Uterus (tissue), 2 donors: ENCODE data around the gene OR2M5.

Experiments
- CTCF ChIP-seq, 4 experiments: fragments of 200-600 bp in 2 of 4; fragments of 450-650 bp in 2 of 4; sonication (generic) in 2 of 4; IDR thresholded peaks; one replicate each; pipeline ENCODE4 v1.5.1; 2016 to 2019; ENCODE audit warnings: antibody characterized with exemption in 4 of 4, mild to moderate bottlenecking in 2 of 4, moderate library complexity in 1 of 4
- POLR2A ChIP-seq, 2 donors: fragments of 450-650 bp; IDR thresholded peaks; one replicate each; pipeline ENCODE4 v1.6.1; 2016; ENCODE audit warnings: antibody characterized with exemption in 2 of 2, mild to moderate bottlenecking in 1 of 2, moderate library complexity in 1 of 2

- TF ChIP-seq CTCF (IDR thresholded peaks at IDR 0.05) (no peak), POLR2A (IDR thresholded peaks at IDR 0.05) (no peak)
These were observed 20.2 kb downstream of the OR2M5 start for GRCh38 chr1:248165186-248165585.
